BJ (cell line): Measurements from ENCODE around the gene TAMALIN. TPM values are rescaled to one million over a fixed set of nuclear protein-coding genes. Genes with fewer than 3 reads are reported as not detected.

Experiments
- CTCF ChIA-PET: fragments of 350-600 bp; formaldehyde crosslinking; extraction: SDS; loops from one replicate; lab custom pipeline; 2021; ENCODE audit warnings: antibody characterized with exemption, inconsistent platforms; lab: Yijun Ruan, JAX
- POLR2A ChIA-PET: fragments of 300-600 bp; sonication (Branson Sonifier 250); formaldehyde crosslinking; extraction: SDS; loops from one replicate; lab custom pipeline; 2021; ENCODE audit warnings: antibody characterized with exemption; lab: Charles Lee
- DNase-seq: peaks from one replicate; pipeline ENCODE4 v3.0.0-alpha.2; 2011; ENCODE audit warnings: low read depth
- H3K27me3 ChIP-seq: 2 replicates; pipeline ENCODE4 v1.6.0; 2011; ENCODE audit warnings: low read length; ENCODE audit not compliant: control insufficient read depth, insufficient read depth
- H3K36me3 ChIP-seq: 2 replicates; pipeline ENCODE4 v1.5.1; 2011; ENCODE audit warnings: low read length; ENCODE audit not compliant: control insufficient read depth, insufficient read depth
- H3K4me3 ChIP-seq: 2 replicates; pipeline ENCODE4 v1.5.1; 2011; ENCODE audit warnings: low read depth, mild to moderate bottlenecking, control low read depth, low read length
- CTCF ChIP-seq: IDR thresholded peaks from 2 replicates; pipeline ENCODE4 v1.5.1; 2011; ENCODE audit warnings: low read depth, mild to moderate bottlenecking, control low read depth, inconsistent platforms, low read length, moderate library complexity; ENCODE audit not compliant: insufficient read depth
- polyA plus RNA-seq: library from polyadenylated mRNA; depleted of rRNA; stranded (reverse); fragments of >200 nt; gene quantifications from 2 replicates; pipeline ENCODE4 v1.2.3, GENCODE V29; 2011

The TAMALIN gene
- polyA plus RNA-seq, 1 experiment = 1.3 TPM

- Histone ChIP-seq H3K36me3 (0 out of 2 replicates have a peak, but pooled peaks cover 2% of the 10 kb centered on the region), H3K27me3 (no peaks in the 10 kb centered on the region), H3K4me3 (no peak overlapping the region)
- POLR2A ChIA-PET = interaction anchor here (0.8 kb wide), 1 partner anchor 12 kb away, joined by 3 read pairs; no protein-coding TSS in a partner anchor
- no peak for DNase-seq
- TF ChIP-seq CTCF = no peak
- CTCF ChIA-PET = interaction anchor here (2.3 to 24.9 kb wide), 4 partner anchors 9 to 44 kb away, joined by 7 to 974 read pairs (median 64); partner anchors contain the start of genes ATG101, NR4A1 and SMIM41
Observed at GRCh38 chr12:52038447-52038846, 31.7 kb downstream of the TAMALIN start.

GRCh38 chr12:52041035-52041434, 34.3 kb downstream of the TAMALIN start:
- no peak for DNase-seq
- Histone ChIP-seq H3K36me3 (0 out of 2 replicates have a peak, but pooled peaks cover 2% of the 10 kb centered on the region), H3K27me3 (no peaks in the 10 kb centered on the region), H3K4me3 (no peak overlapping the region)
- POLR2A ChIA-PET = no interaction called here
- TF ChIP-seq CTCF = no peak
- CTCF ChIA-PET = interaction anchor here (0.9 to 24.9 kb wide), 5 partner anchors 9 to 41 kb away, joined by 3 to 974 read pairs (median 7); partner anchors contain the start of genes ATG101 and SMIM41

- Histone ChIP-seq H3K36me3 (0 out of 2 replicates have a peak, but pooled peaks cover 2% of the 10 kb centered on the region), H3K4me3 (no peak overlapping the region), H3K27me3 (no peaks in the 10 kb centered on the region)
- DNase-seq = no peak
- CTCF ChIA-PET = interaction anchor here (0.9 to 24.9 kb wide), 4 partner anchors 10 to 40 kb away, joined by 3 to 974 read pairs (median 6); partner anchors contain the start of genes ATG101 and SMIM41
- POLR2A ChIA-PET = no interaction called here
- TF ChIP-seq CTCF = 0 out of 2 replicates have a peak, but pooled peaks have one; percentile 2
Observed at GRCh38 chr12:52041695-52042123, 35.0 kb downstream of the TAMALIN start.

- ChIA-PET CTCF (interaction anchor here (0.6 to 5.7 kb wide), 3 partner anchors 18 to 1983 kb away, joined by 3 to 48 read pairs (median 4); no protein-coding TSS in a partner anchor), POLR2A (no interaction called here)
- H3K27me3 ChIP-seq = no peaks in the 10 kb centered on the region
- H3K36me3 ChIP-seq = 0 out of 2 replicates have a peak, but pooled peaks cover 2% of the 10 kb centered on the region
- no peak for DNase-seq
- TF ChIP-seq CTCF = no peak
- no peak overlapping the region for H3K4me3 ChIP-seq
Observed at GRCh38 chr12:52042706-52043385, 36.1 kb downstream of the TAMALIN start.

DNA sequence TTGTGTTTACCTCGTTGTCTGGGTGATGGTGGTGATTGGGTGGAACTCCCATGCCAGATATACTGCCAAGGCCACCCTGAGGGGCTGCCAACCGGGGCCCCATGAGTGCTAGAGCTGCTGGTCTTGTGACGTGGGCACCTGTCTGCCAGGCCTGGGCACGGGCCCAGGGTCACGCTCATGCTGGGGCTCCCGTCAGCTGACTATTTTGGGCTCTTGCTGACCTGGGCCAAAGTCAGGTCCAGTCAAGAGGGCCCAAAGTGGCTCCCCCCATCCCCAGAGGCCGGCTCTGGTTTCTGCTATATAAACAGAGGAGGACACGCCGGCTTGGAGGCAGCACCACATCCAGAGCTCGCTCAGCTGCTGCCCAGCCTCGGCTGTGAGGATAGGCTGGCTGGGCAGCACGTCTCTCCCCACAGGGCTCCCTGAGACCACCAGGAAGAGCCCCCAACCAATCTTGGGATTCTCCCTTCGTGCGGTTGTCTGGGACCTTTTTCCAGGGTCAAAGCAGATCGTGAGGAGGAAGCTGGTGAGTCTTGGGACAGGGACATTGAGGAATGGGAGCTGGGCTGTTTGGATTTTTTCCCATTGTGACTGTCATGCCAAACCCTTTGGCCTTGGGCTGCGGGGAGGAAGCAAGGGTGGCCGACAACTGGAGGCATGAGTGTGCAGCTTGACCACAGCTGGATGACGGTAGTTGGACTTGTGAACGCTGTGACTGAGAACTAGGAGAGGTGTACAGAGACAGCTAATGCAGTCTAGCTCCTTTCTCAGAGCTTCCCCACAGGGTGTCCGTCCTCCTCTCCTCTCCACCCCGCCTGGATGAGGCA, 36.9 kb downstream of the TAMALIN start:
- TF ChIP-seq CTCF = no peak
- no peak for DNase-seq
- ChIA-PET CTCF (interaction anchor here (1.1 to 5.7 kb wide), 4 partner anchors 17 to 39 kb away, joined by 4 to 48 read pairs (median 6); partner anchors contain the start of gene ATG101), POLR2A (no interaction called here)
- Histone ChIP-seq H3K36me3 (0 out of 2 replicates have a peak, but pooled peaks cover 2% of the 10 kb centered on the region), H3K4me3 (no peak overlapping the region), H3K27me3 (no peaks in the 10 kb centered on the region)
